A204.1 (cell line): Measurements from ENCODE around the gene RBMS1.
"Not testable (repeated sequence)": the region's sequence is repeated elsewhere in the genome, so short reads cannot be mapped to it uniquely, and the experiment has no call there.

Source experiments
- FAIRE-seq: peaks from 2 replicates; lab custom pipeline; 2012; peaks lifted over from hg19 to GRCh38; lab: Jason Lieb, UNC

Gene RBMS1

DNA sequence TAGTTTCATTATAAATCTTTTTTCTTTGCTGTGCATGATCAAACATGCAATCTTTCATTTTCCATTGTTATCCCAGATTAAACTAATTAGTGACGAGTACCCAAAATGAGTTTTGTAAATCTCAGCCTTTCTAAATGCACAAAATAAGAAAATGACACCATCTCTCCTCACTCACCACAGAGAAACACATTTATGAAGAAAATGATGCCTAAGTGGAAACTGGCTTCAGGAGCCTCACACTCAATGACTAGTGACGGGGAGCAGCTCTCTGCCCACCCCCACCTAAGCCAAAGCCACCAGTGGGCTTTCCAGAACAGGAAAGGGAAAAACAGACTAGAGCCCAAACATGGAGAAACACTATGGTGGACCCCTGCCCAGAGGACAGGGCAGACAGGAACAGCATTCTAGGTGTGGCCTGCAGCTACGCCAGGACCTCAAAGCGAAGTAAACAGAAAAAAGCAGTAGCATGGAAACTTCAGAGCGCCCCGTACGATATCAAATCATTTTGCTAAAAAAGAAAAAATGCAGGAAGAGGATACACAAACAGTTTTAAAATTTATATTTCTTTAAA, 113.5 kb downstream of the RBMS1 start:
- FAIRE-seq, result no peak

DNA sequence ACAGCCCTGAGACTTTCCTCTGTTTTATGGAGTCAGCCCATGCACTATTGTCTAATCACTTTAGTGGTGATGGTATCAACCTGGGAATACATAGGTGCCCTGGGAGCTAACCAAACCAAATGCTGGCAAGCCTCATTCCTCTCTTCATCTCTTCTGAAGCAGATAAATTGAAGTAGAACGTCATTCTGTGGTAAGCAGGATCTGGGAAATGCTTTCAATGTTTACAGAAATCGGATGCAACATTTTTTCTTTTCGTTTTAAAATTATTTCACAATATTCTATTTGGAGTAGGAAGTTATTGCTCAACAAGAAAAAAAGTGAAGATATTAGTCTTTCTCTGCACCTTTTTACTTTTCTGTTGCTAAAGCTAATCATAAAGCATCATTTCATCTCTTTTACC, 114.2 kb downstream of the RBMS1 start:
- FAIRE-seq, result no peak

DNA sequence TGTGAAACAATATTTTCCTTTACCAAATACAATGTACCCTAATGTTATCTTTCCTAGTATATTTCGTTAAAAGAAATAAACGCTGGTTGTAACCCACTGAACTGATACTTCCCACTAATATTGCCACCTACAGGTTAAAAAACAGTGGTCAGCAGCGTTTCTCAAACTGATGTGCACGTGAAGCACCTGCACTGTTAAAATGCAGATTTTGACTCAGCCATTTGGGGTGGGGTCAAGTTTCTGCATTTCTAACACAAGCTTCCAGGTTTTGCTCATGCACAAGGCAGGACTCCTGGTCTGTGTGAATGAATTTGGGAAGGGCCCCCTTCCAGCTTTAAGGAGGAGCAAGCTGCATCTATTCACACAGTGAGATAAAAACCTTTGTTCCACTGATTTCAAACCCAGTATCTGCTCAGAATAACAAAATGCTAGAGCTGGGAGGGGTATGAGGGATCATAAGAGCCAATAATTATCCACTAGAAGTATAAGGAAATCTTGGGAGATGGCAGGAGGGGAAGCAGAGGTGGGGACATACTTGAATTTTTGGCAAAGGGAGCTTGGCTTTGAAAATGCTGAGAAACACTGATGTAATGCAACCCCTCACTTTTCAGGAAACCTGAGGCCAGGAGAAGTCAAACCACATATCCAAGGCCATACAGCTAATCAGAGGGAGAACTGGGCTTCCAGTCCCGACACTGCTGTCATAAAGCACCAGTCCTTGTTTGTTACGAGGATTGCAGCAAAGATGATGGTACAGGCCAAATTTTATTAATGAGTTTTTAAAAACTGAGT, 116.2 kb downstream of the RBMS1 start:
- FAIRE-seq, result no peak

DNA sequence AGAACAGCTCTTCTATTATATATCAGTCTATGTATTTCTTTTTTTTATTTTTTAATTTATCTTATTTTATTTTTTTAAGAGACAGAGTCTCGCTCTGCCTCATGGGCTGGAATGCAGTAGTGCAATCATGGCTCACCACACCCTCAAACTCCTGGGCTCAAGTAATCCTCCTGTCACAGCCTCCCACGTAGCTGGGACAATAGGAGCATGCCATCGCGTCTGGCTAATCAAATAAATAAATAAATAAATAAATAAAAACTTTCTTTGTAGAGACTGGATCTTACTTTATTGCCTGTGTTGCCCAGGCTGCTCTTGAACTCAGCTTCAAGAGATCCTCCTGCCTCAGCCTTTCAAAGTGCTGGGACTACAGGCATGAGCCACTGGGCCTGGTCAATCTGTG, 117.0 kb downstream of the RBMS1 start:
- no peak for FAIRE-seq

DNA sequence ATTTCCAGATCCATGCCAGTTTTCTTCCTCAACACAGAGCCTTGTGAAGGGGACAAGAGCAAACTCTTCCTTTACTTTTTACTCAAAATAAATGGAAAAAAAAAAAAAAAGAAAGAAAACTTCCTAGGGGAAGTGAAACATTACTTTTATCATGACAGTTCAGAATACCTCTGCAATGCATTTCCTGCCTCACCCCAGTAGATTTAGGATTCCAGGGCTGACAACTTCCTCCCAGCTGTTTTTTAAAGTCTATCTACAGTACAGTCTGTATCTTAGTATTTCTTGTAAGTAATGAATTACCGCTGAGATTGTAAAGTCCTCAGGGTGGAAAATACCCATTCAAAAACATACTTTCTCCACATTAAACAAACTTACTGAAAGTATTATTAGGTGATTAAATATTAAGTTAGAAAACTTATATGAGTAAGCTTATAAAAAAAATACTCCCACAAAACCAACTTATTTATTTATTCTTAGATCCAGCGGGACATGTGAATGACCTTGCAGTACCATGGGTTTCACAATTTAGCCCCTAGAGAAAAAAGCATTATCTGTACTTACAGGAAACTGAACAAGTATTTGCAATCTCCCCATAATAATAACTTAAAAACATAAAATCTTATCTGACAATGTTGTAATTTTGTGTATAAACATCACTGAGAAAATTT, 117.7 kb downstream of the RBMS1 start:
- FAIRE-seq, result no peak

DNA sequence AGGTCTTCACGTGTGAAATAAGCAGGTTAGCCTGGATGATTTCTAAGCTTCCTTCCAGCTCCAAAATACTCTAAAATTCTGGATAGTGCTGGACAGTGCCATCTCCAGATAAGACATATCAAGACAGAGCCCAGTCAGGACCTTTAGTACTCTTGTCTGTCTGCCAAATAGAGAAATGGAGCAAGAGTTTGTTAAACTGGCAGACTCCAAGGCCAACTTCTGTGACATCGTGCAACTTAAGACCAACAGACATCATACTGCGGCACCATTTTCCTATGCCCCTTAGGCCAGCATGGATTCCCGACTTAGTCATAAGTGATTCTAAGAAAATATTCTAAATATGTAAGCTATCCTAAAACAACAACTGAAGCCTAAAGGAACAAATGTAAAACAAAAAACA, 118.6 kb downstream of the RBMS1 start:
- FAIRE-seq, result no peak

DNA sequence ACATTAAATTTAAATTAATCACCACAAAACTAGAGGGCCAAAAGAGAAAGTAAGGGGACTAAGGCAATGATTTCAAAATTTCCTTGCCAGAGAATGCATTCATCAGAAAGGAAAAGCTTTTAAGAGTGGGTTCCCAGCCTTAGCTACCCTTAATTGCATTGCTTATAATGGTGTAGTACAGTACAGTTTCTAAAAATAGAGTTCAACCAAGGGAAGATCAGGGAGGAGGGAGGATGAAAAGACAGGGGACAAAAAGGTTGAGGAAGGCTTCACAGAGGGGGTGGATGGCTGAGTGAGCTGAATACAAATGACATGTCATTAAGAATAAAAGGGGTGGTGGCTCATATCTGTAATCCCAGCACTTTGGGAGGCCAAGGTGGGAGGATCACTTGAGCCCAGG, 119.9 kb downstream of the RBMS1 start:
- FAIRE-seq, result no peak

DNA sequence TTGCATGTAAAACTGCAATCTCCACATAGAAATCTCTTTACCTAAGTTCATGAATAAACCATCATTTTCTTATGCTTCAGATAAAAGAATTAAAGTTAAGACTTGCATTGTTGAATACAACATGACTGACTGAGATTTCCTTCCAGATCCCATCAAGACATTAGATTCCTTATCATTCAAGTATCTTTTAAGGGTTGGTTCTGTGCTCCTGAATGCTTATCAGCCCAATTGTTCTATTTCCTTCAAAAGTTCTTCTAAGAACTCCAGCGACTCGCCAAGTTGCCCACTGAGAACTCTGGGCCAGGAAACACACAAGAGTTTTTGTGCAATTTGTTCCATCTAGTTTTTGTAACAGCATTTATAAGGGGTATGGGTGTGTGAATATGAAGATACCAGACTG, 120.3 kb downstream of the RBMS1 start:
- no peak for FAIRE-seq

DNA sequence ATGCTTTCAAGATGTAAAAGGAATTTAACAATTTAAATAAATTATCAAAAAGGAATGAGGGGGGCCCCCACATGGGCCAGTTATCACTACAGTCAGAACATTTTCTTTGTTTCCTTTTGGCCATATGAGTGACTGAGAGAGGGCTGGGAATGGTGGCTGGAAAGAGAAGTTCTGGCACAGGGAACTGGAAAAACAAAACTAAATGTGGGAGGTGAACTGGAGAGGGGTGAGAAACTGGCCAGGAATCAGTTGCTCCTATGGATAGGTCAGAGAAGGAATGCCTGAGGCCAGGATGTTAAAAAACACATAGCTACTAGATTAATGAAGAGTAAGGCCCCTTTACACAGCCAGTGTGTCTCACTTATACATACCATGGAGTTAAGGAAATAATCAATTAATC, 121.0 kb downstream of the RBMS1 start:
- FAIRE-seq, result no peak

DNA sequence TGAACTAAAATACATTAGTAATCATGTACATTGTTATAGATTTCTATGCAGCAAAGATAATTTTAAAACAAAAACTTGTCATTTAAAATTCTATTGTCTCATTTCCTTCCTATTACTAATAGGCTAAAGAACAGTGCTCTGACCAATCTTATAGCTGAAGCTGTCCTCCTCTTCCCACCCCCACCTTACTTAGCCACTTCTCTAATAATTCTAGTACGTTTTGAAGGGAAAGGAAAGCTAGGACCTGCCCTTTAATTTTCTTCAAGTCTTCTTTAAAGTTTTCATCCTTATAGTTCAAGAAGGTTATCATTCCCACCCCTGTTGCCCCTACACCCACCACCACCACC, 121.6 kb downstream of the RBMS1 start:
- FAIRE-seq, result no peak

DNA sequence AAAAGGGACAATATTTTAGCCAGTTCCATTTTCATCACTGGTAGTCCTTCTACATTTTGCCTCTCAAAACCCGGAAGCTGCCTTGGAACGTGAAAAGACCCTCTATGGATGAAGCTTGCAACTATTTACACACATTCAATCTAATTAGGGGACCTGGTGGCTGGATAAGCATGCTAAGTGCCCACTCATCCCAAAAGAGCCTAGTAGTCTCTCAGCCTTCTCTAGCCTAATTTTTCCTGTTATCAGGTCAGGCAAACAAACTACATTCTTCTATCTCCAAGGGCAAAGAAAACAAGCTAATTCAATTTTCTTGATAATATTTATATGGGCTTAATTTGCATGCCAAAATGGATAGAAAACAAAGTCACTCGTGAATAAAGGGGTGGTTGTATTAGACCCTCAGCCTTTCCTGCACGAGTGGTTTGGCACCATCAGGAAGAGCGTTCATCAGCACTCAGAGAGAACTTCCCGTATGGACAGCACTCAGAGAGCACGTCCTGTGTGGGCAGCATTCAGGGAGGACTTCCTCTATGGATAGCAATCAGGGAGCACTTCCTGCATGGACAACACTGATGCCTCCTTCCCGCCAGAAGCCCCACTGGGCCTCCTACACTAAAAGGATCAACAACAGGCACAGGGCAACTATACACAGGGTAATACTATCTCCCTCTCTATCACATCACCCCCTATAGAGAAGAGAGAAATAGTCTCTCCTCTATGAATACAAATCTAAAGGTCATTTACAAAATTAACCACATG, 122.2 kb downstream of the RBMS1 start:
- FAIRE-seq, result no peak

DNA sequence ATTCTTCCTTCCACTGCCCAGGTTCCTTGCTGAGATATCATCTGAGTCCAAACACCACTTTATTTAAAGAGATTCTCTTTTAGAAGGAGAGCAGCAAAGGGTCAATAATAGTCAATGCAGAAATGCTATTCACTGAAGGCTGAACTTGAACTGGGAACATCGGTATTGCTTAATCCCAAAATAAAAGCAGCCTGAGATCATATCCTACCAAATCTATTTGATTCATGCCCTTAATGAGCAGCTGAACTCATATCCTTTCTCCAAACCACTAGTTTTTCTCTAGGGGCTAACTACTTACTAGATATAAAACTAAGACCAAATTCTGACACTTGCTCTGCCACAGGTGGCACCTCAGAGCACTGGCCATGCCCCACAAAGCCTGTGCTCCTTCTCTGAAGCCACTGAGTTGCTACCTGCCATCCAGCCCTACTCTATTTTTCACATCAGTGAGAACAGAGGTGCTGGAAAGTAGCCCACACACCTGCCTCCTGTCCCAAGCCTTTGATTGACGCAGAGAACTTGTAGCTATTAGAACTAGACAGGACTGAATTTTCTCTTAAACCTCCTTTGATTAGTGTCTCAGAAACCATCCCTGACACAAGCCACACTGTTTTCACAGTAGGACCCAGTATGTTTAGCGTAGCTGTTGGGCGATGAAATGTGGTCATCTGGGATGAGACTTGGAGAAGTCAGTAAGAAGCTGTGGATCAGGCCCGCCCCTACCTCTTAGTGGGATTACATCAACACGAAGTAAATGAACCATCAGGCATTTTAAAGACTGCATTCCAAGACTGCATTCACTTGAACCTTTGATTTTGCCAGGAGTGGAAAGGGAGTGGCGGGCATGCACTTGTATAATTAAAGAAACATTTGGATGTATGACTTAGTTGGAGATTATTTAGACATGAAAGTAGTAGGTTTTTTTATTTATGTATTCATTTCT, 124.3 kb downstream of the RBMS1 start:
- no peak for FAIRE-seq

DNA sequence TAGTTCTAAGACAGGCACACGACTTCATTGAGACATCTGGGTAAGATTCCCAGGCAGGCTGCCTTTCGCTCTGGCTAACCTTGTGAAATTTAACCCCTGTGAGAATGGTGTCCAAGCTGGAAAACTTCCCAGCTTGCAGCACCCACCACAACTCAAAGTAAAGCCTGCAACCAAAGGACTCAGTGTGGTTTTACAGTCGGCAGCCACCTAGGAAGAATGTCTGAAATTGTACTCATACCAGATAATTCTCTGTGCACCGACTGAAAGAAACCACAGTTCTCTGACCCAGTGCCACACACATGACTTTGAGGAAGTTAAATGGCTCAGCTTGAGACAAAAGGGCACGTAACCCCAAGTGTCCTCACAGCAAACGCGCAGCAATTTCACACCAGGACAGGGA, 125.7 kb downstream of the RBMS1 start:
- no peak for FAIRE-seq

DNA sequence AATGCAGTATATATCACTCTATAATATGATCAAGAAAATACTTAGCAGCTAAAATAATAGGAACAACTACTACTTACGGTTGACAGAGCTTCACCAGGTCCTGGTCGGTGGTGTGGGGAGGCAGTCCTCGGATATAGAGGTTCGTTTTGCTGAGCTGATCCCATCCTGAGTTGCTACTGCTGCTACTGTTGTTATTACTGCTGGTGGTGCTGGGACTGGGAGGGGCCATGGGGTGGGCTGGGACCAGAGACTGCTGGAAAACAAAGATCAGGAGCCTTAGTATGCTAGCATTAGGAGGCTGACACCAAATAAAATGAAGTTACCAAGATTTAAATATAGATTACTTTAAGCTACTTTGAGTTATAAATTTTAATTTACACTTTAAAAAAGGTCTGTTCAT, 126.5 kb downstream of the RBMS1 start:
- not testable (repeated sequence) for FAIRE-seq

DNA sequence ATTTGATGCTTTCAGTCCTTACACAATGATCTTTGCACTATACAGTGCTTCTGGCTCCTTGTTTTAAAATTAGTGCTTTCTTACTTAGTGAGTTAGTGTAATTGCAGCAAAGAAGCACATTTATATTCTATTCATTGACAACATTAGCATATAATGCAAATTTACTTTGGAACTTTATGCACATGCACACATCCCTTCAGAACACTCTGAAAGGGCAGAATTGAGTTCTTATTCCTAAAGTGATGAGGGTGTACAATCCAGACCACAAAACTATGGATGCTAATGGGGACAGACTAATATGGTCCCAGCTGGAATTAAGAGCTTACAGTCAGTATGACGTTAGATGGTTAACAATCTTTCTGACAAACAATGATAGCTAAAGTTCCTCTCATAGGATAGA, 127.1 kb downstream of the RBMS1 start:
- FAIRE-seq, result no peak

DNA sequence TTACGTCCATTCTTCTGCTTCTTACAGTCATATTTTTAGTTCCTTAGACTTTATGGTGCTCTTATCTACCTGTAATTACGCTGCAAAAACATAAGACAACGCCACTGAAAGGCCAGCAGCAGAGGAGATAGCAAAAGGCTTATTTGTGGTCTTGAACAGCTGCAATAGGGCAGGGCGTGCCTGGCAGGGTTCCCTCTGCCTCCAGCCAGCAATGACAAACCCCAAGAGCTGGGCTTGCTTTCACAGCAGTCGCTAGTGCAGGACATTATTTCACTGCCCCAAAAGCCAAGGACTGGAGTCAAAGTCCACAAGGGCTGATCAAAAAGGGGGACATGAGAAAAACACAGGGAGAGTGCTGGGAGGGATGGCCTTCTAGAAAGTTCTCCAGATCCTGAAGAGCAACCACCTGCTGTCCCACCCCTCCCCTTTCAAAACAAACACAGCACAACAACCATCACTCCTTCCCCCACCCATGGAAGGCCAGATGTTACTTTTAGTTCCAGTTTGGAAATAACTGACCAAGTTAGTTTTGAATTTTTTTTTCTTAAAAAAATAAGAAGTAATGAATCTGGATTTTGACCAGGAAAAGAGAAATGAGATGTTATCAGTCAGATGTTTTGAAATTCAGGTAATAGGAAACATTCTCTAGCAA, 127.8 kb downstream of the RBMS1 start:
- FAIRE-seq, result no peak

DNA sequence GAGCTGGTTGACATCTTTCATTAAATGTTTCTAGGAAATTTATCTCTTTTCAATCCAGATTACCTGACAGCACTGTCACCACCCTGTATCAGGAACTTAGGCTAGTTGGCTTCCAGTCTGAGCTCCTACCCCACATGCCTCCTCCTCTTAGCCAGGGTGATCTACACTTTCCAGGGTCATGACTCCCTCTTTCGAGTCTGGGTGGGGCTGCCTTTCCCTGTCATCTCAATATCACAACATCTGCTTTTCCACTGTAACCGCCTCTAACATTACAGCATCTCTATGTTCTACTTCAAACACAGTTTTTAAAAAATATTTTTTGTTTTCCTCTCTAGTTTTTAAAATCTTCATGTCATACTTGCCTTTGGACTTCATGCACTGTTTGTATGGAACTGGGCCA, 129.2 kb downstream of the RBMS1 start:
- FAIRE-seq, result no peak

DNA sequence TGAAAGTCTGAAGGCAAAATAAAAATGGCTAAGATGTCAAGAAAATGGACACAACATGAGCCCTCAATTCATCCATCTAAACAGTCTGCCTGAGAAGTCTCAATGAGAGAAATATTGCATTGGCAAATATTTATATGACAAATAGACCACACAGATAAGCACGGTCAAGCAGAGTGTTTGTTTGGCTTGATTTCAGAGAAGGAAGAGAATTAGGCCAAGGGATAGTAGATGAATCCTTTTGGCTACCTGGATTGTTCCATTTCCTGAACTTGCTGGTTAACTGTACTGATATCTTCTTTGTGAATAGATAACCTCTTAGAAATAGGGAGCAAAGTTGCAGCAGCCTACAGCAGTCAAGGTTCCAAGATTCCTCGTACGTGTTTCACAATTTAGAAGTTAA, 129.6 kb downstream of the RBMS1 start:
- no peak for FAIRE-seq

DNA sequence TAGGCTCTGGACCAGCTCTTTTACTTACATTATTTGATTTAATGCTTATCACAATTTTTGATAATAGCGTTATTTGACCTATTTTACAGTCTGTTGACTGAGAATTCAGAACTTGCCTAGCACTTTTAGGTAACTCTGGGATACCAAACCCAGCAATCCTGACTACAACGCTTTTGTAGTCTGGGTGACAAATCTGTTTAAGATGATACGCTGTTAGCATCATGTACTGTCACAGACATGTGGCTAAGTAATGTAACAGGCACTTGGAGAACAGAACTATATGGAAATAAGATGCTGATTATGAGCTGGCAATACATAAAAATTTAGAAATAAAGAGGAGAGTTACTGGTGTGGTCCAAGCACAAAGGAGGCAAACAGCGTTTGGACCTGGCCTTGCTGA, 130.6 kb downstream of the RBMS1 start:
- no peak for FAIRE-seq

DNA sequence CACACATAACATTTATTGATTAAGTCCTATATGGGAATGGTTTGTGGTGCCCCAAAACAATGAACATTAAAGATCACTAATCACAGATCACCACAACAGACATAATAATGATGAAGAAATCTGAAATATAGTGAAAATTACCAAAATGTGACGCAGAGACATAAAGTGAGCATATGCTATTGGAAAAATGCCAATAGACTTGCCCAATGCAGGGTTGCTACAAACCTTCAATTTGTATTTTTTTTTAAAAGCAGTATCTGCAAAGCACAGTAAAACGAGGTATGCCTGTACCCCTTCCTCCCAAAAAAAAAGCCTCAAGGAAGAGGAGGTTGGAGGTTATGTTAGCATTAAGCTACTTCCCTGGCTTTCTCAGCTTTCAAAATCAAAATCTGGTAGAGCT, 131.1 kb downstream of the RBMS1 start:
- no peak for FAIRE-seq

DNA sequence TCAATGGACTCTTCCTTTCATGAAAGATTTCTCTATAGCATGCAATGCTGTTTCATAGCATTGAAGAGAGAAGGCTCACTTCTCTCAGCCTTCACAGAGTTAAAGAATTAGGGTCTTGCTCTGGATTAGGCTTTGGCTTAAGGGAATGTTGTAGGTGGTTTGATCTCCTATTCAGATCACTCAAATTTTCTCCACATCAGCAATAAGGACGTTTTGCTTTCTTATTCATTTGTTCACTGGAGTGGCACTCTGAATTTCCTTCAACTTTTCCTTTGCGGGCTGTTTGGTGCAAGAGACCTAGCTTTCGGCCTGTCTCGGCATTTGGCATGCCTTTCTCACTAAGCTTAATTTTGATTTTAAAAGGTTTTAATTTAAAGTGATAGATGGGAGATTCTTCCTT, 131.6 kb downstream of the RBMS1 start:
- no peak for FAIRE-seq
